GM18909 (cell line): Measurements from ENCODE around the gene PNKD.
A peak's percentile ranks its signal among the peaks of the same experiment; 100 is the strongest.
"Not testable (repeated sequence)": the region's sequence is repeated elsewhere in the genome, so short reads cannot be mapped to it uniquely, and the experiment has no call there.

Experiments
- ATAC-seq: cut with Tn5 transposase; IDR thresholded peaks from one replicate; pipeline ENCODE4 v1.9.1; 2021; ENCODE audit warnings: mild to moderate bottlenecking; ENCODE audit not compliant: unreplicated experiment, poor library complexity

PNKD gene

DNA sequence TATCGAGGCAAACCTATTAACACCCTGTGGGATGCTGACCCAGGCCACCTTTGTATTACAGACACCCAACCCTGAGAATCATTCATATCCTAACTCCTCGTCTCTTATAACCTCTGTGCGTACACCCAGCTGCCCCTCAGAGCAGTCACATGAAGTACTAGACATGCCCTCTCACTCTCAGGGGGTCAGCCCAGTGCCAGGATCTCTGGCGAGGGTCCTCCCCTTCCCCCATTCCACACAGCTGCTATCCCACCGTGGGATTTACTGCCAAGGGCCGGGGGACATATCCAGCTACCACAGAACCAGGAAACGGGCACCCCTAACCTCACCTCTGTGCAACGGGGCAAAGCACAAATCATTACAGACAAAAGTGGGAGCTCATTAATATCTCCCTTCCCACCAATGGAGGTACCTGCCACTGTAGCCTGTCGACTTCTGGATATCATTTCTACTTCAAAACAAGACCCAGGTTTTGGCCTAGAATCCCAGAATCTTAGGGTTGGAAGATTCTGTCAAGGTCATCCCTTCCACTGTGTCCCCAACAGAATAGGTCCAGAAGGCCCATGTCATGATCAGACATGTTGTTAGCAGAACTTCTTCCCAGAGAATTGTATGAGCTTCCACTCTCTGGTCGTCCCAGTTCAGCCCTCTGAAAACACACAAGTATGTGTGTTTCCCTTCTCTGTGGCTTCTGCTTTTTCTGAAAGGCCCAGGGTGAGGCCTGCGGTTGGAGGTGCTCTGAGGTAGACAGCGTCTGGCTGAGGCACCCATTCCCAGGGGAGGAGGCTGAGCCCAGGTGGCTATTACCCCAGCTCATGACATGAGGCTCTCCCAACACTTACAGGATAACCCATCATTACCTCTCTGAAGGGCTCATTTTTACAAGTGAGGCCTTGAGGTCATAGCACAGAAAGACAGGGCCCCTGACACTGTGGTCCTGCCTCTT lies 20.3 kb downstream of the PNKD start:
- peak; percentile 61 for ATAC-seq

DNA sequence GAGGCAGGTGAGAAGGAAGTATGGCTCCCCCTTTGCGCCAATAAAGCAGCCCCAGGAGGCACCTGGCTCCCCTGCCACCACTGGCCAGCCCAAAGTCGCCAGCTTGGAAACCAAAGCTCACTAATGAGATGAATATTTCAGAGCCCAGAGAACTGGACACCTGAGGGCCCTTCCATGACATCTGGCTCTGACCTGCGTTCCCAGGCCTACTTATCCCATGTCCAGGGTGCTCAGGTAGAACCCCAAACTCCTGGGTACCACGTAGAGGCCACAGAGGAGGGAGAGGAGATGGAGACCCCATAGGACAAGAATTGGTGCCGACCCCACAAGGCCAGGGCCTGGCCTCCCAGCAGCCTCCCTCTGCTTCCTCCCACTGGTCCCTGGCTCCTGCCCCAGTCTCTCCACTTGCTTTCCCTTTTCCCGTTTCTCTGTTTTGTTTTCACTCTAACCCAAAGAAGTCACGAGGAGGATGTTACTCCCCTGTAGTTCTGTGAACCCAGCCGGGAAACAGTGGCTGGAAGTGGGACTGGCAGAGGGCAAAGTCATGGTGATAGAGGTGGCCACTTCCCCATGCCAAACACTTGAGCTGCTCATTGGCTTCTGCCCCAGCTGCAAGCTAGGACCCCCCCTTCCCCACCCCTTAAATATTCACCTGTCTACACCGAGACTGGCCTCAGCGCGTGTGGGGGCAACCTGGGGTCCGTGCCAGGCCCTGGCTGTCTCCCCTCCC lies 21.2 kb downstream of the PNKD start:
- no peak for ATAC-seq

DNA sequence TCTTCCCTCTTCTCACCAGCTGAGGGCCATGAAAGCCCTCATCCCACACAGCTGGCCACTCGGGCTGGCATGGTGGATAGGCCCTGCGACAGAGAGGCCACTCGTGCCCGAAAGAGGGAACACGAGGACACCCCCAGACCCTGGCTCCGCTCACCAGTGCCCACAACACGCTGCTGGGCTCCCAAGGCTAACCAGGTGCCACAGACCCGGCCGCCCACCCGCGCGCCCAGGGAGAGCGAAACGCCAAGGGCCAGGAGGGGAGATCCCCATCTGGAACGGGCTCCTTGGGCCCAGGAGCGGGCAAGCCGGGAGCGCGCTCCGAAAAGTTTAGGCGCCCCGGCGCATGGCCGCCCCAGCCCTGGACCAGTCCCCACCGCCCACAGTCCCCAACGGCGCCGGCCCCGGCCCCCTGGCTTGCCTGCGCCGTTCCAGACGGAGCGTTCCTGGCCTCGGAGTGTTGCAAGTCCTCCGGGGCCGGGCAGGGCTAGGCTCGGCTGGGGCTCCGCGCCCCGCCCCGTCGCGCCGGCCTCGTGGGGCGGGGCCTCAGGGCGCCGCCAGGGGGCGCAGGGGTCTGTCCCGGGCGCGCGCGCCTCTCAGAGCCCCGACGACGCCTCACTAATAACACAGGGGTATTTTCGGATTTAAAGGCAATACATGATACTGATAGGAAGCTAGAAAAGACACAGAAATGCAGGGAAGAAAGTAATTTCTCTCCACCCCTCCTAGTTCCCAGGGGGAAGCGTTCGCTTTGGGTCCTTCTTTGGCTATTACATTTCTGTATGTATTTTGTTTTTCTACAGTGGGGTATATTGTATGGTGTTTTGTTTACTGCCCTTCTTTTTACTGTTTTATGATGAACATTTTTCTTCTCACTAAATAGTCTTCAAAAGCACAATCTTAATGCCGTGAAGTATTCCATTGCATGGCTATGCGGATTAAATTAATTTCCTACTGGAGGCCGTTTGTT lies 22.0 kb downstream of the PNKD start, which contains the start of gene TMBIM1:
Gene TMBIM1 (minus strand): TSS at position 456 of the 967 bp plus-strand sequence. CDS start 10,362 bp downstream, outside the sequence.
- peak; percentile 78 for ATAC-seq

DNA sequence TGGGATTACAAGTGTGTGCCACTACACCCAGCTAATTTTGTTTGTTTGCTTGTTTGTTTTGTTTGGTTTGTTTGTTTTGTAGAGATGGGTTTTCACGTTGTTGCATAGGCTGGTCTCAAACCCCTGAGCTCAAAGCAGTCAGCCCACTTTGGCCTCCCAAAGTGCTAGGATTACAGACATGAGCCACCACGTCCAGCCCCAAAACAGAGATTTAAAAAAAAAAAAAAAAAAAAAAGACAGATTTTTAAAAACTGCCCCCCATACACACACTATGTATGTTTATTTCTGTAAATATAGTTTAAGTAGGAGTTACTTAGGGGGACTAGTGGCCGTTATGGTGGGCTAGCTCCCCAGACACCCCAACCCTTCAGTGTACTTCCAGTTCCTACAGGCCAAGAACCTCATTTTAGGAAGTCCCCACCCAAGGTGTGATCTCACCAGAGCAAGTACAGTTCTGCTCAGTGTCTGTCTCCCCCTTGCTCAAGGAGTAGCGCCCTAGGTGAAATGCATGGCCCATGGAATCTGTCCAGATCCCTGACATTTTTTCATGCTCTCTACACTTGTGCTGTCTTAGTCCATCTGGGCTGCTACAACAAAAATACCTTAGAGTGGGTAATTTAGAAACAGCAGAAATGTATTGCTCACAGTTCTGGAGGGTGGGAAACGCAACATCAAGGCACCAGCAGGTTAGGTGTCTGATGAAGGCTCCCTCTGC lies 23.6 kb downstream of the PNKD start:
- ATAC-seq, result no peak

DNA sequence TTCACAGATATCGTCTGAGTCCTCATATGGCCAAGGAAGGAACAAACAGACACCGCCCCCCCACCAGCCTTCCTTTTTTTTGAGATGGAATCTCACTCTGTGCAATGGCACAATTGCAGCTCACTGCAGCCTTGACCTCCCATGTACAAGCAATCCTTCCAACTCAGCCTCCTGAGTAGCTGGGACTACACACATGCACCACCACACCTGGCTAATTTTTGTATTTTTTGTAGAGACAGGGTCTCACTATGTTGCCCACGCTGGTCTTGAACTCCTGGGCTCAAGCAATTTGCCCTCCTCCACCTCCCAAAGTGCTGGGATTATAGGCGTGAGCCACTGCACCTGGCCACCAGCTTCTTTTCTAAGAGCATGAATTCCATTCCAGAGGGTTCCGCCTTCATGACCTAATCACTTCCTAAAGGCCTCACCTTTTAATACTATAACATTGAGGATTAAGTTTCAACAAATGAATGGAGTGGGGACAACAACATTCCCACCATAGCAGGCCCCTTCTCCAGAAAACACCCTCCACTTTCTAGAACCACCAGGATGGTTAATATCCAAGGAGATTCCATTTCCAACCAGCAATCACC lies 24.2 kb downstream of the PNKD start:
- no peak for ATAC-seq

DNA sequence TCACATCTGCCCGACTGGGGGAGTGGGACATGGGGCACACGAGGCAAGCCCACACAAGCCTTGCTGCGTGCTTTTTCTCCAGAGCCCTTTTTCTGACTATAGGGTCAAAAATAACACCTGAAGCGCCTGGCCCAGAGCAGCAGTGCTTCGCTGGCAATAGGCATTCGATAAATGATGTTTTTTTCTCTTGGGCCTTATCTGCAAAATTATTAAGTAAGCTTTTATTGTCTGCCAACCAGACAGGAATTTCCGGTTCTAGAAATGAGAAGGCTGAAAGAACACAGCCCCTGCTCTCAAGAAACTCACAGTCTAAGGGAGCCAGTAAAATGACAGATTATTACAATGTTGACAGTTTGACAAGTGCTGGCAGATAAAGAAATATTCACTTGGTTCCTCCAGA lies 24.7 kb downstream of the PNKD start:
- ATAC-seq, result no peak

DNA sequence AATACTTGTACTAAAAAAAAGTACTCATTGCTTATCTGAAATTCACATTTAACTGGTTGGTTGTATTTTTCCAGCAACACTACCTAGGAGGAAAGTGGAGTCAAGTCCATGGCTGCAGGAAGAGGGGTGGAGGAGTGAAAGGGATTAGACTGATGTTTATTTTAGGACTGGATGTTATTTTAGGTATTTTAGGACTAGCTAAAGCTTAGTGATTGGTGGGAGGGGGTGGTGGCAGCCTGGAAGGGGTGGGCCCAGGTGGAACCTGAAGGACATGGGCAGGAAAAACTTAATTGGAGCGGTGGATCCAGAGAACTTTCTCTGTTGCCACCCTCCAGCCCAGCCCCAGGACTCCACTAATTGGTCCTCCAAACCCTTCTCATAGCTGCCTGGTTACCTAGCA lies 25.9 kb downstream of the PNKD start:
- no peak for ATAC-seq

DNA sequence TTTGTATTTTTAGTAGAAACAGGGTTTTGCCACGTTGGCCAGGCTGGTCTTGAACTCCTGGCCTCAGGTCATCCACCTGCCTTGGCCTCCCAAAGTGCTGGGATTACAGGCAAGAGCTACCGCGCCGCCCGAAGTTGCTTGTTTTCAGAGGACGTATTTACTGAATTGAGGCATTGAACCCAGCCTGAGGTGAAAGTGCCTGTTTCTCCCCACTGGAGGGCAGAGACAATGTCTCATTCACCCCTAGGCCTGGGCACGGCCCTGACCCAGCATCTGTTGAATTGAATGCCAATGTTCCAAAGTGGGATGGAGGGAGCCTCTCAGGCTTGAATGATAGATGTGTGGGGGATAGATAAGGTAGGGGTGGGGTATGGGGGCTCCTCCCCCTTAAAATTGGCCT lies 26.5 kb downstream of the PNKD start:
- no peak for ATAC-seq

DNA sequence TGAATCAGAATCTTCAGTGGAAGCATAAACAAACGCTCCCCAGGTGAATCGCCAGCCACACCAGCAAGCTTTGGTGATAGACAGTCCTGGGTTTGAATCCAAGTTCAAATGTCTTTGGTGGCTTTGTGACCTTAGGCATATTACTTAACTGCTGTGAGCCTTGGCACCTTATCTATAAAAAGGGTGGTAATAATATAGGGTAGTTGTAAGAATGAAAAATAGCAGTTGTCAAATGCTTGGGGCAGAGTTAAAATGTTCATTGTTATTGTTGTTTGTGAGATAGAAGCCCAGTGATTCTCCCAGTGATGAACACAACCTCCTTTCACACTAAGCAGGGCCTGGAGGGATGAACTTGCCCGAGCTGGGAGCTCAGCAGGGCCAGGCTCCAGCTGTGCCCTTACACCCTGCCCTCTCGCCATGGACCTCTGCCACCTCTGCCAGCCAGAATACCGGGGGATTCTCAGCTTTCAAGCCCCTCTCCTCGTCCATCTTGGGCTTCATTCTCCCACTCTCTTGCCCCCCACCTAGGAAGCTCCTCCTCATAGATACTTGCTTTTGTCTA lies 28.1 kb downstream of the PNKD start:
- ATAC-seq, result no peak

DNA sequence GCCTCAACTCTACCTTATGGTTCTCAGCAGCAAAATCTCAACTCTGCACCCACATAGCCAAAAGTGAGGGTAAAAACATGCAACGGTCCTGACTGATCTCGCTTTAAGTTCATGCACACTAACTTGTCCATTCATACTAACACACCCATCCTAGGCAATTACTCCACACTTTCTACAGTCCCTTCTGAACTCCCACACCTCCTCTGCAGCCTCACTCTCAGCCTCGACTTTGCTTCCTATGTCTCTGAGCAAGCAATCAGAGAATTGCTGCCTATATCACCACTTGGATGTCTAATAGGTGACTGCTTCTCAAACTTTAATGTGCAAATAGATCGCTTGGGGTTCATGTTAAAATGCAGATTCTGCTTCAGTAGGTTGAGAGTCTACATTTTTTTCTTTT lies 29.8 kb downstream of the PNKD start:
- ATAC-seq, result no peak

DNA sequence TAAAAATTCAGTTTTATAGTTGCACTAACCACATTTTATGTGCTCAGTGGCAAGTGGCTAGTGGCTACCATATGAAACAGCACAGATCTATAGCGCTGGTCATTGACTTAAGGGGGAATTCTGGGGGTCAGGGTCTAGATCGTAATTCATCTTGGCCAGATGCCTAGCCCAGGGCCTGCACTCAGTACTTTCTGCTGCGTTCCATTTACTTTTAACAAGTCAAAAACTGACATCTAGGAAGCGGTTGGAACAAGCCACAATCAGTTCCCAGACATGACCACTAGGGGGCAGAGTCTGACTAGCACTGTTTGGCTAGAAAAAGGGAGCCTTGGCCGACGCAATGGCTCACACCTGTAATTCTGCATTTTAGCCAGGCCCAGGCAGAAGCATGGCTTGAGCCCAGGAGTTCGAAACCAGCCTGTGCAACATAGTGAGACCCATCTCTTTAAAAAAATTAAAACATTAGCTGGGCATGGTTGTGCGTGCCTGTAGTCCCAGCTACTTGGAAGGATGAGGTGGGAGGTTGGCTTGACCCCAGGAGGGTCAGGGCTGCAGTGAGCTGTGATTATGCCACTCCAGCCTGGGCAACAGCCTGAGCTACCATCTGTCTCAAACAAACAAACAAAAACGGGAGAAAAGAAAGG lies 31.0 kb downstream of the PNKD start:
- peak; percentile 80 for ATAC-seq

DNA sequence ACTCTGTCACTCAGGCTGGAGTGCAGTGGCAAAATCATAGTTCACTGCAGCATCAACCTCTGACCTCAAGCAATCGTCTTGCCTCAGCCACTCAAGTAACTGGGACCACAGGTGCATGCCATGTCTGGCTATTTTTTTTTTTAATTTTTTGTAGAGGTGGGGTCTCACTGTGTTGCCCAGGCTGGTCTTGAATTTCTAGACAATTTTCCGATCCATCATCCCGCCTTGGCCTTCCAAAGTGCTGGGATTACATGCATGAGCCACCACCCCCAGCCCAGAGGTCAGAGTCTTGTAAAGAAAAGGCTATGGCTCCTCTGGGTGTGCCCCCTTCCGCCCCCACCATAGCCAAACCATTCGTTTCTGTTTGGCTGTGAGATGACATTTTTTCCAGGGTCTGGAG lies 35.1 kb downstream of the PNKD start:
- no peak for ATAC-seq

DNA sequence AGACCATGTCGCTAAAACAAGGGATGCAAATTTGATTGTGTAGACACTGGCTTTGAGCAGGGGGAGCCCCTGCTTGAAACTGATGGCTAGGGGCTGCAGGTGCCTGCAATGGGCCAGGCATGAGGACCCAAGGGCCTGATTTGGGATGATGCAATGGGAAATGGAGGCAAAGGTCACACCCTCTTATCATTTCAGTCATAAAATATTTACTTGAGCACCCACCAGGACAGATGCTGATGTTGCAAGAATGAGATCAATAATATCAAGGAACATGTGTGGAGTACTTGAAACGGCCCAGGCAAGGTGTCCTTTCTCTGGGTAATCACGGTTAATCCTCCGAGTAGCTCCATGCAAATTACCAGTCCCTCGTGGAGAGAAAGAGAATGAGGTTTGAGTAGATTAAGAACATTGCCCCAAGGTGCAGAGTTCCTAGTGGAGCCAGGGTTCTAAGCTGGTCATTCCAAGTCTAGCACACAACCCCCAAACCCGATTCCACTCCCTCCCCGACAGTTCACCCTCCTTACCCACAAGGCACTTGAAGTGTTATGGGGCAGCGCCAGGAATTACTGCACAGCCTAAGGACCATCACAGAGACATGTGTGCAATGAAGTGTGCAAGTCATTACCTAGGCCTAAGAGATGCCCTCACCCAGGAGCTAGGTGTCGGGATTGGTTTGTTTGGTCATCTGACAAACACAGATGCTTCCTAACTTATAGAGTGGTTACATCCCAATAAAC lies 36.0 kb downstream of the PNKD start:
- ATAC-seq, result no peak

DNA sequence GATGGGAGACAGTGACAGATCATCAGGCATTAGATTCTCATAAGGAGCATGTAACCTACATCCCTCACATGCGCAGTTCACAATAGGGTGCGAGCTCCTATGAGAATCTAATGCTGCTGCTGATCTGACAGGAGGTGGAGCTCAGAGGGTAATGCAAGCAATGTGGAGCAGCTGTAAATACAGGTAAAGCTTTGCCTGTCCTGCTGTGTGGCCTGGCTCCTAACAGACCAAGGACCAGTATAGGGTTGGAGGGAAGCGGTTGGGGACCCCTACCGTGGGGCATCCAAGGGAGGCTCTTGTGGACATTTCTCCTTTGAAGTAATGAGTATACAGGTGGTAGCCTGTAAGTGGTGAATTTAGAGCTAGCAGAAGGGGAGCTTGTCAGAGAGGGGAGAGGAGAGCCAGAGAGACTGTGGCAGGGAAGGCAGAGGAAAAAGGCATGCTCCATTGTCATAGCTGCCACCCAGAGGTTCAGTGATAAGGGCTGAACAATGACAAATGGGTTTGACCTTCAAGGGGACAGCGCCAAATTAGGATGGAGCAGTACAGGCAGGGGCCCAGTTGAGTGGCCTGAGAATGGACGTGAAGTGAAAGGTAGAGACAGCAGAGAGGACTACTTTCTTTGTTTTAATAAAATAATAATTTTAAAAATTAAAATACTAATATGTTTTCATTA lies 37.2 kb downstream of the PNKD start:
- no peak for ATAC-seq

DNA sequence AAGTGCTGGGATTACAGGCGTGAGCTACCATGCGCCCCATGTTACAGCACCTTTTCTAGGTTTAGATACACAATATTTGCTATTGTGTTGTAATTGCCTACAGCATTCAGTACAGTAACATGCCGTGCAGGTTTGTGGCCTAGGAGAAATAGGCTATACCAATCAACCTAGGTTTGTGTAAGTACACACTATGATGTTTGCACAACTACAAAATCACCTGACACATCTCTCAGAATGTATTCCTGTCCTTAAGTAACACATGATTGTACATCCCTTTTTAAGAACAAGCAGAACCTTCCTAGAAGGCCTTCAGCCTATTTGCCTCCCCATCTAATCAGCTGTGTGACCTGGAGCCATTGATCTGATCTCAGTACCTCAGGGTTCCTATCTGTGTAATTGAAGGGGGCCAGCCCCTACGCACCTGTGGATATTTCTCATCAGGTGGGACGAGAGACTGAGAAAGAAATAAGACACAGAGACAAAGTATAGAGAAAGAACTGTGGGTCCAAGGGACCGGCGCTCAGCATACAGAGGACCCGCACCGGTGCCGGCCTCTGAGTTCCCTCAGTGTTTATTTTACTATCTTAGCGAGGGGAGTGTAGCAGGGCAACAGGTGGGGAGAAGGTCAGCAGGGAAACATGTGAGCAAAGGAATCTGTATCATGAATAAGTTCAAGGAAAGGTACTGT lies 40.7 kb downstream of the PNKD start:
- ATAC-seq, result no peak

DNA sequence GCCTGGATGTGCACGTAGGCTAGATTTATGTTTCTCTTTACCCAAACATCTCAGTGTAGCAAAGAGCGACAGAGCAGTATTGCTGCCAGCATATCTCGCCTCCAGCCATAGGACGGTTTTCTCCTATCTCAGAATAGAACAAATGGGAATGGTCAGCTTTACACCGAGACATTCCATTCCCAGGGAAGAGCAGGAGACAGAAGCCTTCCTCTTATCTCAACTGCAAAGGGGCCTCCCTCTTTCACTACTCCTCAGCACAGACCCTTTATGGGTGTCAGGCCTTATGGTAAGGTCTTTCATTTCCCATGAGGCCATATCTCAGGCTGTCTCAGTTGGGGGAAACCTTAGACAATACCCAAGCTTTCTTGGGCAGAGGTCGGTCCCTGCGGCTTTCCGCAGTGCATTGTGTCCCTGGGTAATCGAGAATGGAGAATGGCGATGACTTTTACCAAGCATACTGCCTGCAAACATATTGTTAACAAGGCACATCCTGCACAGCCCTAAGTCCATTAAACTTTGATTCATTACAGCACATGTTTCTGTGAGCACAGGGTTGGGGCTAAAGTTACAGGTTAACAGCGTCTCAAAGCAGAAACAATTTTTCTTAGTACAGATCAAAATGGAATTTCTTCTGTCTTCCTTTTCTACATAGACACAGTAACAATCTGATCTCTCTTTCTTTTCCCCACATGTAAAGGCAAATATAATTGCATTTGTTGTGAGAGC lies 41.4 kb downstream of the PNKD start:
- not testable (repeated sequence) for ATAC-seq
